Jurkat, Clone E6-1 (cell line): ENCODE measurements around the gene CD44. TPM values are rescaled to one million over a fixed set of nuclear protein-coding genes. Genes with fewer than 3 reads are reported as not detected.
"Not testable (repeated sequence)": the region's sequence is repeated elsewhere in the genome, so short reads cannot be mapped to it uniquely, and the experiment has no call there.

ENCODE experiments used
- DNase-seq: peaks from one replicate; pipeline ENCODE4 v3.0.0-alpha.2; 2011; ENCODE audit warnings: low read depth, low spot score
- H3K4me3 ChIP-seq: 2 replicates; pipeline ENCODE4 v1.5.1; 2011; ENCODE audit warnings: mild to moderate bottlenecking, low read length, control low read depth, moderate library complexity
- polyA plus RNA-seq: library from polyadenylated mRNA; unstranded; fragments of >200 nt; gene quantifications from one replicate; pipeline ENCODE4 v1.2.1, GENCODE V29; 2012; ENCODE audit warnings: missing spikeins; ENCODE audit not compliant: insufficient read length, insufficient read depth

CD44 gene
- not detected for polyA plus RNA-seq

DNA sequence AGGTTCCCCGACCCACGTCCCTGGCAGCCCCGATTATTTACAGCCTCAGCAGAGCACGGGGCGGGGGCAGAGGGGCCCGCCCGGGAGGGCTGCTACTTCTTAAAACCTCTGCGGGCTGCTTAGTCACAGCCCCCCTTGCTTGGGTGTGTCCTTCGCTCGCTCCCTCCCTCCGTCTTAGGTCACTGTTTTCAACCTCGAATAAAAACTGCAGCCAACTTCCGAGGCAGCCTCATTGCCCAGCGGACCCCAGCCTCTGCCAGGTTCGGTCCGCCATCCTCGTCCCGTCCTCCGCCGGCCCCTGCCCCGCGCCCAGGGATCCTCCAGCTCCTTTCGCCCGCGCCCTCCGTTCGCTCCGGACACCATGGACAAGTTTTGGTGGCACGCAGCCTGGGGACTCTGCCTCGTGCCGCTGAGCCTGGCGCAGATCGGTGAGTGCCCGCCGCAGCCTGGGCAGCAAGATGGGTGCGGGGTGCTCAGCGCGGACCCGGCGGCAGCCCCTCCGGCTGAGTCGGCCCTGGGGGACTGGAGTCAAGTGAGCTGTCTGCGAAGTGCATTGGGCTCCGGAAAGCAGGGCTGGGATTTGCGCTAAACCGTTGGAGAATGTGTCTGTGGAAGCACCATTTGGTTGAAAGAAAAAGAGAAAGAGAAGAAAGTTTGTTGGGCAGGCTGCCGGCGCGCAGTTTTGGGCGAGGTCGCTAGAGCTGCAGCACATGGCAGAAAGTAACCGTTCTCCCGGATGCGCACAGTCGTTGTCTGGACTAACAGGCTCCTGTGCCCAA, at the start of gene CD44:
Gene CD44, plus strand, starts transcription at position 229 of the 779 bp plus-strand sequence. Its CDS starts 133 bp downstream, at position 362.
- H3K4me3 ChIP-seq, result no peak within 1 kb of the TSS
- DNase-seq, result no peak

DNA sequence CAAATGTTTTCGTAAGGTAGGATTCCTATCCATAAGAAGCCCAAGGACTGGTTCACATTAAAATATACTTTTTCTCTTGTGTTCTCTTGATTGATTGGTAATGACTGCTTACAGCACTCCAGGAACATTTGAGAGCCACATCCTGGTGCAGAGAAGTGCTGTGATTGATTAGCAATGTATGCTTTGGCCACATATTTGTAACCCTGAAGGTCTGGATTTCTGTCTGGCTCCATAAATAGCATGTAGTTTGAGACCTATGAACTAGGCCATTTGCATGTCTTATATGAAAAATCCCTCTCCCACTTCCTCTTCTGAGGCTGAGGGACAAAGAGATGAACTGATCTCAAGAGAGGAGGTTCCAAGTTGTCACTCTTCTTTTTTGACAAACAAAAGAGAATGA, 49.3 kb upstream of the CD44 start:
- H3K4me3 ChIP-seq, result no peak overlapping the region
- DNase-seq, result no peak

DNA sequence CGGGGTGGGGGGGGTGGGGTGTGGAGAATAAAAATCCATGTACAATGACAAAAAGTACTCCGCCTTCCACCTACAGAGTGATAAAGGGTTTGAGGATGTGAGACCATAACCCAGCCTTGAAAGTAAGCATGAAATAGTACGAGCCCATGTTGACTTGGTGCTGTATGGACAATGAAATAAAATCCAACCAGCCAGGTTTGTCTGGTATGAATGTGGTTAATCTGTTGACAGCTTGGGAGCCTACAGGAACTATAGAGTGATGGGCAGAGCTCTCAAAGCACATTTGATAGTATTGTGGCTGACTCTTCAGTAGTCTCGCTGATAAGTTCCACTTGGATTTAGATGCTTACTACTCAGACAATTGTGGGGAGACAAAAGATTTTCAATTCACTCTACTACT, 48.8 kb upstream of the CD44 start:
- DNase-seq, result no peak
- H3K4me3 ChIP-seq, result no peak overlapping the region

DNA sequence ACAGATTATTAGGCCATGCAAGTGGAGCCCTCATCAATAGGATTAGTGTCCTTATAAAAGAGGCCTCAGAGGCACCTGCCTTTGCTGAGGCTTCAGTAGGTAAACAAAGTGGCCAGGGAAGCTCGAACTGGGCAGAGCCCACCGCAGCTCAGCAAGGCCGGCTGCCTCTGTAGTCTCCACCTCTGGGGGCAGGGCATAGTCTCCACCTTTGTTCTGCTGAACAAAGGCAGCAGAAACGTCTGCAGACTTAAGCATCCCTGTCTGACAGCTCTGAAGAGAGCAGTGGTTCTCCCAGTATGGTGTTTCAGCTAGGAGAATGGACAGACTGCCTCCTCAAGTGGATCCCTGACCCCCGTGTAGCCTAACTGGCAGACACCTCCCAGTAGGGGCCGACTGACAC, 48.0 kb upstream of the CD44 start:
- DNase-seq, H3K4me3 ChIP-seq: not testable (repeated sequence)

DNA sequence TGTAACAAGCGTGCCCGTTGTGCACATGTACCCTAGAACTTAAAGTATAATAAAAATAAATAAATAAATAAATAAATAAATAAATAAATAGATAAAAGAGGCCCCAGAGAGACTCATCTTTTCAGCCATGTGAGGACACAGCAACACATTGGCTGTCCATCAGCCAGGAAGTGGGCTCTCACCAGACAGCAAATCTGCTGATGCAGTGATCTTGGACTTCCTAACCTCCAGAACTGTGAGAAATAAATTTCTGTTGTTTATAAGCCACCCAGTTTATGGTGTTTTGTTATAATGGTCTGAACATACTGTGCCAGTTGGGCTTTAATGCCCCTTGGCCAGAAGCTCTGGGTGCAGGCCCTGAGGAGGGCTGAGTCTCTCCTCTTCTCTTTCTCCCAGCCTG, 42.2 kb upstream of the CD44 start:
- DNase-seq, result no peak
- H3K4me3 ChIP-seq, result no peak overlapping the region

DNA sequence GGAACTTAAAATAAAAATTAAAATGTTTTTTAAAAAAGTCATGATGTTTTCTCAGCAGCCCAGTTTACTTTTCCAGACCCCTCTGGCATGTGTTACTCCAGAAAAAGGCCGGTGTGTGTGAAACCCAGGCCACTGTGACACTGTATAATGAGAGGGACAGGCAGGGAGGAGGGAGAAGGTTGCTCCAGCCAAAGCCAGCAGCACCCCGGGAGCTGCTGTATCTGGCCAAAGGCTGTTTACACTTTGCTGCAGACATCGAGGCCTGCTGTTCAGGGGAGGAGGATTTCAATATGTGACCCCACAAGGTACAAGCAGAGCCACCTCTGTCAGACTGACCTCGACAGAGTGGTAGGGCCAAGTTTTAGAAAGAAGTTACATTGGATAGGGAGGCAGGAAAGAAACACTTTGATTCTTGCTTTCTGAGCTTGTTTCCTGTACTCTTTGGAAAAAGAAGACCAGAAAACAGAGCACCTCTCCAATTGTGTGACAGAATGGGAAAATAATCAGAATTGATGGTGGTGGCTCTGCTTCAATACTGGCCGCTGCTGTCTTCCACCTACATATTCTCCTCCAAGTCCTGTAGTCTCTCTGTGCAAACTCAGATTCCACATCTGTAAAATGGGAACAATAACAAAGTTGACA, 41.0 kb upstream of the CD44 start:
- H3K4me3 ChIP-seq, result no peak overlapping the region
- DNase-seq, result no peak

DNA sequence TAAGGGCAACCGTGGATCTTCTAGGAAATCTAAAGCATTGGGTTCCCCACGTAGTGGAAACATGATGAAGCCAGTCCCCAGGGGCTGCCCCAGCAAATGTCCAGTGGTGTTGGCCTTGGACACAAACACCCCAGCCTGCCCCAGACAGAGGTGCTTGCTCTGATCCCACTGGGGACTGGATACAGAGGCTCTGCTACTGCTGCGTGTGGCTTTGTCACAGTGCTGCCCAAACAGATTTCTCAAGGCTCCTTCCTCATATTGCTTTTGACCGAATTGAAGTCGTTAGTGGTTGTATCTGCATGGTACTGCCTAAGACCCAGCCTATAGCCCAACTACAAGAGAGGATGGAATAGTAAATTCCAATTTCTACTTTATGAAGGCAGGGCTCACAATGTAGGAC, 40.1 kb upstream of the CD44 start:
- DNase-seq, result no peak
- no peak overlapping the region for H3K4me3 ChIP-seq

DNA sequence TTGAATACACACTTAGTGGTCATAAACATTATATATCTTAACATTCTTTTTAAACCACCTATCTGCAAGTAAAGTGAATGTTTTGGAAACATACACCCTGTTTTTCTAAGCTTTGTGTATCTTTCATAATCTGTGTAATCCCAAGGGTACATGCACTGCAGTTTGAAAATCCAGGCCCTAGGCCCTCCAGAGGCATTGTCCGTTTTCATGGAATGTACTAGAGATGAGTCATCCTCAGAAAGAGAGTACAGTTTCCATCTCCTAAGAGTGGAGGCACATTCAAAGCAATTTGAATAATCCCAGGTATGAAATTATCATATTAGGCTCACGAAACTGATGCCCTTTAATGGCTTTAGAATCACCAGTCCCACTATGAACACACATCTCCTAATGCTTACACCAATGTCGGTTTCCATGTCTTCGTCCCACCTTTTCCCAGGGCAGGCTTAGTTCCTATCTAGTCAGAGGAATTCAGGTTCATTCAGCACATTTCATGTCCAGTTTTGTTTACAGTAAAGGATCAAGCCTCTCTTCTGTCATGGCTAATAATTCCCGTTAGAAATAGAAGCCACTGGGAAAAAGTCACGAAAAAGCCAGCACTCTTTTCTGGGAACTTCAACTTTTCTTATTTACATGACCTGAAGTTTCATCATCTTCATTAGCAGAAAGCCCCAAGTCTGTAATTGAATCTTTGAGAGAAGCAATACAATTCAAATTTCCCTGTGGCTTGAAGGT, 39.5 kb upstream of the CD44 start:
- DNase-seq, result no peak
- H3K4me3 ChIP-seq, result no peak overlapping the region

DNA sequence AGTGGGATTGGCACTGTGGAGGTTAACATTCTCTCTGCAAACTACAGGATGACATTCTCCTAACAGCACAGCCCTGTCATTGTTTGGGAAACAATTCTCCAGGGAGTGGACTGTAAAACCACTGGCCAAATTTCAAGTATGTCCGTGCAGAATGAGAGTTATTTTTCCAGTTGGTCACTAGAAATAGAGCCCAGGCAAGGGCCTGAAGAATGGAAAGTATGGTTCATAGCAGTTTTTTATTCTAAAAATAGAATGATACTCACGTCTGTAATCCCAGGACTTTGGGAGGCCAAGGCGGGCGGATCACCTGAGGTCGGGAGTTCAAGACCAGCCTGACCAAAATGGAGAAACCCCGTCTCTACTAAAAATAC, 39.0 kb upstream of the CD44 start:
- no peak for DNase-seq
- H3K4me3 ChIP-seq, result no peak overlapping the region

DNA sequence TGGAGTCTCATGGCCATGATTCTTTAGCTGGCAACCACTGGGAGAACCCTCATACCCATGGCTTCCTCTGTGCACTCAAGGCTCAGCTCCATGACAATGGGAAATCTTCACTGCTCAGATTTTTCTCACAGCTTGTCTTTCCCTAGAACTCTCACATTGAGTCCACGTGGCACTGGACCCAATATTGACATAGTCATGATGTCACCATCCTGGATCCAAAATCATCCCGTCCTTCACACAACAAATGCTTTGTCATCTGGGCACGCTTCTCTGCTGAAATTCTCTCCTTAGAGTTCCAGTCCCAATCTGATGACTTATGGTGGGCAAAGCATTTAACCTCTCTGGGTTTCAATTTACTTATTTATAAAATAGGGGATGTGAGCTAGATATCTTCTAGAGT, 37.7 kb upstream of the CD44 start:
- DNase-seq, result no peak

DNA sequence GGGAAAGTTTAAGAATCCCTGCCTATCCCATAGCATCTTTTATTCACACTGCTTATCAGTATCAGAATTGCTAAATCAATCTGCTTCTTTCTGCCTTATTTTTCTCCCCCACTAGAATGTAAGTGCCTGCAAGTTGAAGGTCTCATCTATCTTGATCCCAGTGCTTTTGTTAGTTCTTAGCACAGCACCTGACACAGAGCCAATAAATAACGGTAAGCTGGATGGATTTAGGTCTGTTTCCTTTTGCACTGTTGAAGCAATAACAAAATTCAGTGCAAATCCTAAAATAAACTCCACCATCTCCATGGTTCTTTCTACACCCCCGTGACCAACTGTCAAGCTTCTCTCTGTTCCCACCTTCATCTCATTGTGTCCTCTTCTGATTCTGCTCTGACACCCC, 36.7 kb upstream of the CD44 start:
- DNase-seq, result no peak
- H3K4me3 ChIP-seq, result no peak overlapping the region

More for the DNA sequence above, 37.7 kb upstream of the CD44 start:
- H3K4me3 ChIP-seq, result no peak overlapping the region

DNA sequence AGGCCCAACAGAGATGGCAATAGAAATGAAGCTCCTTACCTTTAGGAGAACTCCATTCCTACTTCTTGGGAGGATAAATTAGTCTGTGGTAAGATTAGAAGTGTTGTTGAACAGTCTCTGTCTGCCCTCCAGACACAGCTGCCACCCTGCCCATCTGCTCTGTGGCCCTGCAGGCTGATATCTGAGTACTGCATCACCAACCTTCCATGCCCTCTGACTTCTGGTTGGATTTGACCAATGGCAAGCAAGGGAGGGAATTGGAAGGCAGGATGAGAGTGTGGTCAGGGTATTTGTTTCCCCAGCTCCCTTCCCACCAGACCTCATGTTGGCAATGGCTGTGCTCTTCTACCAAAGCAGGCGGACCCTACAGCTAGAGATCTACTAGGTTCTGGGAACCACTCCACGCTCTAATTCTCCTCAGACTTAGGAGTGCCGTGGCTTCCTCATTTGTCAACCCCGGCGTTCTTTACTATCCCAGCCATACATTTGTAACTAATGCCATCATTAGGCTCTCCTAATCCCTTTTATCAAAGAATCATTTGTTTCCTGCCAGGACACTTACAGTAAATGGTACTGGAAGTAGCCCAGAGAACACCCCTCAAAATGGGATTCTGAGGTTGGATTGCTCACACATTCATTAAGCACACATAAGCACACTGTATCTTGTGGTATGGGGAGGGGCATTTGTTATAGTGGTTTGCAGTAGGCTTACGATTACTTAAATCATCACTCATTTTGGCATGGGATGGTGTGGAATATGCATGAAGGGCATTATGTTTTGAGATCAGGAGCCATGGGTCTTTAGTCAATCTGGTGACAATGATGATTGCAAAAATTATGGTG, 35.4 kb upstream of the CD44 start:
- DNase-seq, result no peak
- H3K4me3 ChIP-seq, result no peak overlapping the region

DNA sequence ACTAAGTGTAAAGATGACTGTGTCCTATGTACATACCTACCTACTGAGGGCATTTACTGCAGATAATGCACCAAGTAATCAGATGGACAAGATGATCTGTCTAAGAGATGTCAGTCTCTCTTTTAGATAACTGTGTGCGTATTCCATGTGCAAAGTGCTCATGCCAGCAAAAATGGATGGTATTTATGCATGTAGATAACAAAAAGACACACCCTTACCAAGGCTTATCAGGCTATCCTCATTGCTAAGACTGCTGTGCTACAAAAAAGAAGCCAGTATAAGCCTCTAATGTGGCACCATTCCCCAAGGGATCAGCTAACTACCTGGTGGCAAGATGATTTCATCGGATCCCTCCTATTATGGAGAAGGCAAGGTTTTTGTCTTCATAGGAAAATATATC, 34.3 kb upstream of the CD44 start:
- H3K4me3 ChIP-seq, result no peak overlapping the region
- no peak for DNase-seq

DNA sequence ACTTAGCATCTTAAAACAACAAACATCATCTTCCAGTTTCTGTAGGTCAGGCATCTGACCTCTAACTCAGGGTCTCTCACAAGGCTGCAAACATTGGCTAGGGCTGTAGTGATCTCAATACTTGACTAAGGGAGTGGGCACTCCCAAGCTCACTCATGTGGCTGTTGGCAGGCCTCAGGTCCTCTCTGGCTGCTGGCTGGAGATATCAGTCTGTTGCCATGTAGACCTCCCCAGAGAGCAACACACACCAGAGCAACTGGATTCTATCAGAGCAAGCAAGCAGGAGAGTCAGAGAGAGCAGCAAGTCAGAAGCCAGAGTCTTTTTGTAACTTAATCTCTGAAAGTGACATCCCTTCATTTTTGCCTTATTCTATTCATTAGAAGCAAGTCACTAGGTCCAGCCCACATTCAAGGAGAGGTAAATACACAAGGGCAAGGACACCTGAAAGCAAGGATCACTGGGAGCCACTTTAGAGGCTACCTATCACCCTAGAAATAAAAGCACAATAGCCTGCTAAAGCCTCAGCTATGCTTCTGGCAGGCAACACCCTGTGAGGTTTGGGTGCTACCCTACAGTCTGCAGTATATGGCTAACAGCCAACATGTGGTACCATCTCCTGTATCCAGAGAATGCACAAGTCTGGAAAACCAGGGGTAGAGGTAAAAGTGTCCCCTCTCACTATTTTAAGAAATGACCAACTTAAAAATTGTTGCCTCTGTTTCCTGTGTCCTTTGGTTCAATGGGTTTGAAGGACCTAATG, 33.5 kb upstream of the CD44 start:
- no peak for DNase-seq
- no peak overlapping the region for H3K4me3 ChIP-seq

DNA sequence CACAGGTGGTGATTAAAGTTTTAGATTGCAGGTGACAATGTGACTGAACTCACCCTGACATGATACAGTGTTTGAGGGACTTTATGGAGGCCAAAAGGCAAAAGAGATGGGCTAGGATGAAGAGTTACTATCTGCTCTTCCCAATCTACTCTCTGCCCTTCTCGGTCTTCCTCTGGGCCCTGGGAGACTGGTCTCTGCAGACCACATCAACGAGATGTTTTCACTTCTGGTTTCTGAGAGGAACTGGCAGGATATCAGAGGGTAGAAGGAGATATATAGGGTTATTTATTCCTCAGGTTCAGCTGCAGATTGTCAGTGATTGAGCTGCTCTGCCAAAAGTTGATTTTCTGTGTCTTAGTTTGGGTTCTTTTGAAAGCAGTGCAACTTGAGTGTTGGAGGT, 32.4 kb upstream of the CD44 start:
- peak; percentile 56 for DNase-seq
- no peak overlapping the region for H3K4me3 ChIP-seq

DNA sequence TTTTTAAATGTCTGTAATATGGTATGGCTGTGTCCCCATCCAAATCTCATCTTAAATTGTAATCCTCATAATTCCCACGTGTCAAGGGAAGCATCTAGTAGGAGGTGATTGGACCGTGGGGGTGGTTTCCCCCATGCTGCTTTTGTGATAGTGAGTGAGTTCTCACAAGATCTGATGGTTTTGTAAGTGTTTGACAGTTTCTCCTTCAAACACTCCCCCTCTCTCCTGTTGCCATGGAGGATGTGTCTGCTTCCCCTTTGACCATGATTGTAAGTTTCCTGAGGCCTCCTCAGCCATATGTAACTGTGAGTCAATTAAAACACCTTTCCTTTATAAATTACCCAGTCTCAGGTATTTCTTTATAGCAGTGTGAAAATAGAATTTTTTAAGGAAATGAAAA, 31.1 kb upstream of the CD44 start:
- DNase-seq, result peak; percentile 60
- no peak overlapping the region for H3K4me3 ChIP-seq

DNA sequence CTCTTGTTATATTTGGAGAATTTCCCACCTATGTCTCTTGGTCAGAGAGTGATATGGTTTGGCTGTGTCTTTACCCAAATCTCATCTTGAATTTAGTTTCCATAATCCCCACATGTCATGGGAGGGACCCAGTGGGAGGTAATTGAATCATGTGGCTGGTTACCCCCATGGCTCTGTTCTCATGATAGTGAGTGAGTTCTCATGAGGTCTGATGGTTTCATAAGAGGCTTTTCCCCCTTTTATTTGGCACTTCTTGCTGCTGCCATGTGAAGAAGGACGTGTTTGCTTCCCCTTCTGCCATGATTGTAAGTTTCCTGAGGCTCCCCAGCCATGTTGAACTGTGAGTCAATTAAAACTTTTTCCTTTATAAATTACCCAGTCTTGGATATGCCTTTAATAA, 30.6 kb upstream of the CD44 start:
- not testable (repeated sequence) for H3K4me3 ChIP-seq, DNase-seq

DNA sequence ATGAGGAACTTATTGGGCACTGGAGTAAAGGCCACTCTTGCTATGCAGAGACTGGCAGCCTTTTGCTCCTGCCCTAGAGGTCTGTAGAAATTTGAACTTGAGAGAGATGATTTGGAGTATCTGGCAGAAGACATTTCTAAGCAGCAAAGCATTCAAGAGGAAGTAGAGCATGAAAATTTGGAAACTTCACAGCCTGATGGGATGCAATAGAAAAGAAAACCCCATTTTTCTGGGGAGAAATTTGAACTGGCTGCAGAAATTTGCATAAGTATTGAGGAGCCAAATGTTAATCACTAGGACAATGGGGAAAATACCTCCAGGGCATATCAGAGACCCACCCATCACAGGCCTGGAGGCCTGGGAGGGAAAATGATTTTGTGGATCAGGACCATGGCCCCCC, 29.9 kb upstream of the CD44 start:
- no peak for DNase-seq
- no peak overlapping the region for H3K4me3 ChIP-seq

DNA sequence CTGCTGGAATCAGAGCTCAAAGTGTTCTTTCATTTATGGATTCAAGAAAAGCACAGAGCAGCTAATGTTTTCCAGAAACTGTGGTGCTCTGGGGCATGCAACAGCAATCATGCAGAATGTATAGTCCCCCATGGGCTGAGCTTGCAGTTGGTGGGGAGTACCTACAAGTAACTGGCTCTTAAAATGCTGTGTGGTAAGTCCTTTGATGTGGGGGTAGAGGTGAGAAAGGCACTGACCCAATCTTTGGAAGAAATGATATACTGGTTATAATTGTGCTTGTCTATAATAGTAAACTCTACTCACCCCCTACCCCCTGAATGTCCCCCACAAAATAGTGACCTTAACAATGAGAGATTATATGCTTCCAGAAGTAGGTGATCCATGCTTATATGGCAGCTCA, 29.1 kb upstream of the CD44 start:
- DNase-seq, result no peak
- H3K4me3 ChIP-seq, result no peak overlapping the region
